Osteocyte (in vitro differentiated cells): Measurements from ENCODE around the gene HCN2. TPM values are rescaled to one million over a fixed set of nuclear protein-coding genes. Genes with fewer than 3 reads are reported as not detected.

Source experiments
- DNase-seq: peaks from one replicate; pipeline ENCODE4 v3.0.0; 2021; ENCODE audit warnings: mixed read lengths; ENCODE audit not compliant: unreplicated experiment; ENCODE audit errors: extremely low spot score
- H3K27ac Mint-ChIP-seq: one replicate; pipeline ENCODE4 v1.8.0; 2021; ENCODE audit warnings: mild to moderate bottlenecking, mixed read lengths; ENCODE audit not compliant: unreplicated experiment
- H3K27me3 Mint-ChIP-seq: one replicate; pipeline ENCODE4 v1.8.0; 2021; ENCODE audit warnings: mixed read lengths; ENCODE audit not compliant: unreplicated experiment
- H3K36me3 Mint-ChIP-seq: one replicate; pipeline ENCODE4 v1.8.0; 2021; ENCODE audit warnings: mixed read lengths; ENCODE audit not compliant: unreplicated experiment
- H3K4me1 Mint-ChIP-seq: one replicate; pipeline ENCODE4 v1.8.0; 2021; ENCODE audit warnings: mixed read lengths; ENCODE audit not compliant: unreplicated experiment
- H3K4me3 Mint-ChIP-seq: one replicate; pipeline ENCODE4 v1.8.0; 2021; ENCODE audit warnings: mild to moderate bottlenecking, moderate library complexity, mixed read lengths; ENCODE audit not compliant: unreplicated experiment
- H3K9me3 Mint-ChIP-seq: one replicate; pipeline ENCODE4 v1.8.0; 2021; ENCODE audit warnings: mixed read lengths; ENCODE audit not compliant: unreplicated experiment
- CTCF ChIP-seq: fragments of 200-600 bp; sonication (generic); IDR thresholded peaks from 2 replicates; pipeline ENCODE4 v1.5.0; 2021; ENCODE audit warnings: antibody characterized with exemption, mild to moderate bottlenecking, moderate library complexity
- total RNA-seq: library from RNA; stranded (reverse); gene quantifications from 2 replicates; pipeline ENCODE4 v1.2.1, GENCODE V29; 2021

HCN2 gene
- total RNA-seq, 1 donor from 2014 or later = 28.3 TPM

GRCh38 chr19:571566-571974 lies 18.1 kb upstream of the HCN2 start:
- DNase-seq = no peak
- H3K36me3 Mint-ChIP-seq = no peaks in the 10 kb centered on the region
- H3K27ac Mint-ChIP-seq = peak overlapping the region; percentile 98
- no peak for TF ChIP-seq CTCF
- H3K4me1 Mint-ChIP-seq = peaks cover 42% of the 10 kb centered on the region
- no peaks in the 10 kb centered on the region for H3K9me3 Mint-ChIP-seq
- H3K4me3 Mint-ChIP-seq = peak overlapping the region; percentile 95
- no peaks in the 10 kb centered on the region for H3K27me3 Mint-ChIP-seq

- Mint-ChIP-seq H3K36me3 (no peaks in the 10 kb centered on the region), H3K9me3 (no peaks in the 10 kb centered on the region), H3K27me3 (no peaks in the 10 kb centered on the region), H3K27ac (peak within 1 kb of the TSS; percentile 98), H3K4me3 (peak within 1 kb of the TSS; percentile 95), H3K4me1 (peaks cover 46% of the 10 kb centered on the region)
- no peak for TF ChIP-seq CTCF
- peak; percentile 99 for DNase-seq
These were observed 17.4 kb upstream of the HCN2 start, which contains the start of gene BSG for GRCh38 chr19:572140-572742. TSS of gene BSG (plus strand) at chr19:572596. CDS start at chr19:572635, 39 bp downstream.

GRCh38 chr19:572743-573518 lies 16.8 kb upstream of the HCN2 start:
- H3K4me3 Mint-ChIP-seq = peak overlapping the region; percentile 85
- peak overlapping the region; percentile 84 for H3K27ac Mint-ChIP-seq
- no peaks in the 10 kb centered on the region for H3K36me3 Mint-ChIP-seq
- H3K9me3 Mint-ChIP-seq = no peaks in the 10 kb centered on the region
- no peak for TF ChIP-seq CTCF
- peaks cover 49% of the 10 kb centered on the region for H3K4me1 Mint-ChIP-seq
- H3K27me3 Mint-ChIP-seq = no peaks in the 10 kb centered on the region
- DNase-seq = peak; percentile 85

- no peak for TF ChIP-seq CTCF
- H3K36me3 Mint-ChIP-seq = no peaks in the 10 kb centered on the region
- H3K27me3 Mint-ChIP-seq = no peaks in the 10 kb centered on the region
- H3K9me3 Mint-ChIP-seq = no peaks in the 10 kb centered on the region
- H3K4me3 Mint-ChIP-seq = peak overlapping the region; percentile 84
- peak overlapping the region; percentile 82 for H3K27ac Mint-ChIP-seq
- peaks cover 51% of the 10 kb centered on the region for H3K4me1 Mint-ChIP-seq
- DNase-seq = no peak
These were observed 16.2 kb upstream of the HCN2 start for GRCh38 chr19:573519-573825.
